ENCODE data around the gene INTS12.

The INTS12 gene

DNA sequence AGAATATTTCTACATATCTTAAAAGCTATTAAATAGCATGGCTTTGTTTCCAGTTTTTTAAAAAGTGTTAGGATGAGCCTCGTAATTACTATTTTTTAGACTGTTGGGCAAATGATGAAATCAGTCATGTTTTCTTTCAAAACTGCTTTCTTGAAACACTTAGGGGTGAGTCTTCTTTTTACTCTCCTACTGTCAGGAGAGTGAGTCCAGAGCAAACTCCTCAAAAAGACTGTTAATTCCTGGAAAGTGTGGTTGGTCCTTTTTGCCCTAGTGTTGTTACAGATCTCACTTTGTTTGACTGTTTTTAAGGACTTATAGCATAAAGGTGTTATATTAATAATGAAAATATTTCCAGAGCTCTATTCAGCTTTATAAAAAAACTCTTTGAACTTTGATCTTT lies 6.4 kb upstream of the INTS12 start:
- no peak for DNase-seq (ENCODE audit: extremely low spot score)
- TF ChIP-seq ELF4 (IDR thresholded peaks at IDR 0.05) = no peak
- no peak for TF ChIP-seq NFRKB (IDR thresholded peaks at IDR 0.05)
- no peak for TF ChIP-seq FOXK2 (IDR thresholded peaks at IDR 0.05)
- TF ChIP-seq, protein P1, sequence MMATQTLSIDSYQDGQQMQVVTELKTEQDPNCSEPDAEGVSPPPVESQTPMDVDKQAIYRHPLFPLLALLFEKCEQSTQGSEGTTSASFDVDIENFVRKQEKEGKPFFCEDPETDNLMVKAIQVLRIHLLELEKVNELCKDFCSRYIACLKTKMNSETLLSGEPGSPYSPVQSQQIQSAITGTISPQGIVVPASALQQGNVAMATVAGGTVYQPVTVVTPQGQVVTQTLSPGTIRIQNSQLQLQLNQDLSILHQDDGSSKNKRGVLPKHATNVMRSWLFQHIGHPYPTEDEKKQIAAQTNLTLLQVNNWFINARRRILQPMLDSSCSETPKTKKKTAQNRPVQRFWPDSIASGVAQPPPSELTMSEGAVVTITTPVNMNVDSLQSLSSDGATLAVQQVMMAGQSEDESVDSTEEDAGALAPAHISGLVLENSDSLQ (IDR thresholded peaks at IDR 0.05) = no peak
- TF ChIP-seq BHLHE40 (IDR thresholded peaks at IDR 0.05; ENCODE audit: borderline replicate concordance) = no peak
- TF ChIP-seq L3MBTL2 (conservative IDR thresholded peaks at IDR 0.05) = no peak
- TF ChIP-seq LEF1 (IDR thresholded peaks at IDR 0.05; ENCODE audit: borderline replicate concordance) = no peak
- no peak for TF ChIP-seq FOXM1 (IDR thresholded peaks at IDR 0.05; ENCODE audit: borderline replicate concordance)
- TF ChIP-seq ZNF384 (IDR thresholded peaks at IDR 0.05) = no peak
- no peak for TF ChIP-seq CTBP1 (IDR thresholded peaks at IDR 0.05; ENCODE audit: borderline replicate concordance)
- TF ChIP-seq SUZ12 (IDR thresholded peaks at IDR 0.05) = no peak
- TF ChIP-seq HDGF (IDR thresholded peaks at IDR 0.05; ENCODE audit: borderline replicate concordance) = no peak
- TF ChIP-seq FOXA1 (IDR thresholded peaks at IDR 0.05) = no peak
- TF ChIP-seq SP1 (IDR thresholded peaks at IDR 0.05) = no peak
- no peak for TF ChIP-seq TARDBP (IDR thresholded peaks at IDR 0.05)
- no peak for TF ChIP-seq ARNT (IDR thresholded peaks at IDR 0.05)
- ChIA-PET CTCF (interaction anchor here (0.6 to 1.0 kb wide), 3 partner anchors 17 to 341 kb away, joined by 3 to 5 read pairs (median 3); partner anchors contain the start of gene PPA2), POLR2A (no interaction called here)

DNA sequence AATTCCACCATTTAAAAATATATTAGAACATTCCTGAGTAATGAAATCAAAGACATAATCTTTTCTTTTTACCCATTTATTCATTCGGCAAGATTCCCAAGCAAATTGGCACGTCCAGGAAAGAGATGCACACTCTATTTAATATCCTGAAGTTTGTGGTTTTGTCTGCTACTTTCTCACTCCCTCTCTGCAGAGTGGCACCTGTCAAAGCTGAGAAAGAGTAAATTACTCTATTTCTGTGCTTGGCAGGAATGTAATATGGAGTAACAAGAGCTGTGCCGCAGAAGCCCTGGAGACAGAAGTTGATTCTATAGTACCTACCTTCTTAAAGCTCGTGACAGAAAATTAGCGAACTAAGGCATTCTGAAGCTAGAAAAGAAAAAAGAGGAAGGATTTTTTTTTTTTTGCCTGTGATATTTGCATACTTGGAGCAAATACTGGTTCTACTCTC lies 5.6 kb upstream of the INTS12 start:
- CTCF ChIA-PET = no interaction called here
- no peak for DNase-seq (ENCODE audit: extremely low spot score)
- POLR2A ChIA-PET = no interaction called here
- TF ChIP-seq, protein P1 (IDR thresholded peaks at IDR 0.05) = peak; percentile 72
- no peak for TF ChIP-seq HDGF (IDR thresholded peaks at IDR 0.05; ENCODE audit: borderline replicate concordance)

DNA sequence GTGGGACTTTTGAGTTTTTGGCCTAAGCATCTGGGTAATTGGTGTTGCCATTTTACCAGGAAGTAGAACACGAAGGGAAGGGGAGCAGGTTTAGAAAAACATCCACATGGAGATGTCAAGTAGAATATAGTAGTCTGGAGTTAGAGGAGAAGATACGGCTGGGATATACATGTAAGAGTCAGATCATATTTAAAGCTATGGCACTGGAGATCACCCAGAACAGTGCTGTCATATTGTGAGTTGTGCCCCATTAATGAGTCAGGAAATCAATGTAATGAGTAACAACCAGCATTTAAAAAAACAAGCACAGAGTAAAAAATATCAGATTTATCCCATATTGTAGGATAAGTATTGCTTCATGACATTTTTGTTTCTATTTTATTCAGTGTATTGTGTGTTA lies 4.3 kb upstream of the INTS12 start:
- CTCF ChIA-PET = no interaction called here
- no peak for TF ChIP-seq SUZ12 (IDR thresholded peaks at IDR 0.05)
- no peak for TF ChIP-seq TARDBP (IDR thresholded peaks at IDR 0.05)
- TF ChIP-seq FOXA1 (IDR thresholded peaks at IDR 0.05) = no peak
- TF ChIP-seq ZNF384 (IDR thresholded peaks at IDR 0.05) = no peak
- no peak for TF ChIP-seq ARNT (IDR thresholded peaks at IDR 0.05)
- no peak for TF ChIP-seq ELF4 (IDR thresholded peaks at IDR 0.05)
- TF ChIP-seq, protein P1 (IDR thresholded peaks at IDR 0.05) = no peak
- TF ChIP-seq L3MBTL2 (conservative IDR thresholded peaks at IDR 0.05) = no peak
- TF ChIP-seq FOXM1 (IDR thresholded peaks at IDR 0.05; ENCODE audit: borderline replicate concordance) = no peak
- TF ChIP-seq CTBP1 (IDR thresholded peaks at IDR 0.05; ENCODE audit: borderline replicate concordance) = no peak
- no peak for TF ChIP-seq HDGF (IDR thresholded peaks at IDR 0.05; ENCODE audit: borderline replicate concordance)
- TF ChIP-seq SP1 (IDR thresholded peaks at IDR 0.05) = no peak
- DNase-seq (ENCODE audit: extremely low spot score) = no peak
- POLR2A ChIA-PET = no interaction called here

DNA sequence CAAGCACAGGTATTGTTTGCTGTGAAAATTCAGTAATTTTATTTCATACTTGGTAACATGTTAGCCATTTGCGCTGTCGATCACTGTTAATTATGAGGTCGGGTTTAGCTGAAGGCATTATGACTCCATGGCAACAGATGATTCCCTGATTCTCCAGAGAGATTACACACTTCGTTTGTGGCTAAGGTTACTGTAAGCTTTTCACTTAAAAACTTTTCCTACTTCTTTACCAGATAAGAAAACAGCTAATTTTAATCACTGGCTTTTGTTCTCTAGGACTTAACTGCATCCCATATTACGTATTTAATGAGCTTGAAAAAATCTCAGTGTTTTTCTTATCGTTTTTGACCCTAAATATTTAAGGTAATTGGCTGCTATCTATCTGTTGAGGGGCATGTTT lies 2.2 kb upstream of the INTS12 start:
- DNase-seq (ENCODE audit: extremely low spot score) = peak; percentile 17
- TF ChIP-seq ELF4 (IDR thresholded peaks at IDR 0.05) = no peak
- TF ChIP-seq, protein P1 (IDR thresholded peaks at IDR 0.05) = peak; percentile 95
- POLR2A ChIA-PET = interaction anchor here (0.6 kb wide), 1 partner anchor 117 kb away, joined by 3 read pairs; no protein-coding TSS in a partner anchor
- CTCF ChIA-PET = interaction anchor here (0.5 to 2.1 kb wide), 5 partner anchors 187 to 1777 kb away, joined by 3 to 8 read pairs (median 3); no protein-coding TSS in a partner anchor

DNA sequence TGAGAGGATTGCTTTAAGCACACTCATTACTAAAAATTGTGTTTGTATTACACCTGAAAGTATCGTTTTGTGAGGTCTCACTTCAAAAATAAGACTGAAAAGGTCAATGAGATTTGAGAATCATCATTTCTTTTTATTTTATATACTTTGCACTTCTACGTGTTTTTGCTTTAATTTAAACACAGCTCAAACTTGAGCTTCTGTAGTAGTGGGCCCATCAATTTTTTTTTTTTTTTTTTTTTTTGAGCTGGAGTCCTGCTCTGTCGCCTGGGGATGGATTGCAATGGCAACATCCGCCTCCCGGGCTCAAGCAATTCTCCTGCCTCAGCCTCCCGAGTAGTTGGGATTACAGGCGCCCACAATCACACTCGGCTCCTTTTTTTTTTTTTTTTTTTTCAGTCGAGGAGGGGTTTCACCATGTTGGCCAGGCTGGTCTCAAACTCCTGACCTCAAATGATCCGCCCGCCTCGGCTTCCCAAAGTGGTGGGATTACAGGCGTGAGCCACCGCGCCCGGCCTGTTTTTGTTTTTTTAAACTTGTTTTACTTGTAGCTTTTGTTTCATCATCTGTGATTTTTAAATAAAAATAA lies 1.6 kb upstream of the INTS12 start:
- DNase-seq (ENCODE audit: extremely low spot score) = no peak
- peak; percentile 89 for TF ChIP-seq ZNF384 (IDR thresholded peaks at IDR 0.05)
- no peak for TF ChIP-seq L3MBTL2 (conservative IDR thresholded peaks at IDR 0.05)
- POLR2A ChIA-PET = interaction anchor here (1.2 kb wide), 1 partner anchor 23 kb away, joined by 3 read pairs; no protein-coding TSS in a partner anchor
- CTCF ChIA-PET = interaction anchor here (0.5 to 2.1 kb wide), 6 partner anchors 188 to 1777 kb away, joined by 3 to 8 read pairs (median 3); no protein-coding TSS in a partner anchor

DNA sequence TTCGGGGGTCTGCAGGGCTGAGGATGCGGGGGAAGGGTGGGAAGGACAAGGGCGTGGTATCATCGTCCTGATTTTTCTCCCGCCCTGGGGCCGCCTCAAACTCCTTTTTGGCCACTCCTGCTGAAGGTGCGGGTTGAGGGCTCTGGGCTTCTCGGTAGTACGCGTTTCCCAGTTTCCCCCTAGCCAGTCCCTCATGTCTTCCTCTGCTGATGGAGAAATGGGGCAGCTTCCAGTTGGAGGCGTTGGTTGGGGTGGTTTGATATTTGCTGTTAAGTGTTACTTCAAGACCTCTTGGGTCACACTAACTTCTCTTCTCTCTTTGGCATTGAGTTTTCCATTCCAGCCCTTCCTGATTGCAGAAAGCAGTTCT lies 577 bp upstream of the INTS12 start:
- CTCF ChIA-PET = interaction anchor here (2.1 kb wide), 1 partner anchor 188 kb away, joined by 8 read pairs; no protein-coding TSS in a partner anchor
- POLR2A ChIA-PET = interaction anchor here (1.0 kb wide), 1 partner anchor 139 kb away, joined by 3 read pairs; no protein-coding TSS in a partner anchor
- no peak for TF ChIP-seq FOXM1 (IDR thresholded peaks at IDR 0.05; ENCODE audit: borderline replicate concordance)
- TF ChIP-seq BHLHE40 (IDR thresholded peaks at IDR 0.05; ENCODE audit: borderline replicate concordance) = no peak
- TF ChIP-seq, protein P1 (IDR thresholded peaks at IDR 0.05) = no peak
- TF ChIP-seq HDGF (IDR thresholded peaks at IDR 0.05; ENCODE audit: borderline replicate concordance) = no peak
- no peak for TF ChIP-seq LEF1 (IDR thresholded peaks at IDR 0.05; ENCODE audit: borderline replicate concordance)
- no peak for TF ChIP-seq ARNT (IDR thresholded peaks at IDR 0.05)
- TF ChIP-seq SUZ12 (IDR thresholded peaks at IDR 0.05) = no peak
- TF ChIP-seq ZNF384 (IDR thresholded peaks at IDR 0.05) = no peak
- no peak for TF ChIP-seq FOXK2 (IDR thresholded peaks at IDR 0.05)
- no peak for TF ChIP-seq ELF4 (IDR thresholded peaks at IDR 0.05)
- no peak for TF ChIP-seq NFRKB (IDR thresholded peaks at IDR 0.05)
- TF ChIP-seq SP1 (IDR thresholded peaks at IDR 0.05) = no peak
- TF ChIP-seq L3MBTL2 (conservative IDR thresholded peaks at IDR 0.05) = no peak
- no peak for TF ChIP-seq FOXA1 (IDR thresholded peaks at IDR 0.05)
- TF ChIP-seq TARDBP (IDR thresholded peaks at IDR 0.05) = no peak
- DNase-seq (ENCODE audit: extremely low spot score) = peak; percentile 33

All from HEK293T (cell line).